ENCODE data around the gene SOD1. TPM values are rescaled to one million over a fixed set of nuclear protein-coding genes. Genes with fewer than 3 reads are reported as not detected.

Gene SOD1
- total RNA-seq, 1 donor from 2014 or later = 106 TPM

Small RNA genes within 50 kb of the gene (small RNA-seq; reads per million reads assigned to genes)
- not detected for gene RF01241 (ENCODE audit: low replicate concordance)

Other genes with a start within 250 kb of the SOD1 start
- gene SCAF4, start 72.4 kb downstream of the SOD1 start, total RNA-seq = 12.3 TPM
- gene HUNK, start 213.3 kb downstream of the SOD1 start, total RNA-seq = 2.5 TPM

Measured in tongue (tissue), 2 donors.